ENCODE results near the gene FNDC3B.

The FNDC3B gene

DNA sequence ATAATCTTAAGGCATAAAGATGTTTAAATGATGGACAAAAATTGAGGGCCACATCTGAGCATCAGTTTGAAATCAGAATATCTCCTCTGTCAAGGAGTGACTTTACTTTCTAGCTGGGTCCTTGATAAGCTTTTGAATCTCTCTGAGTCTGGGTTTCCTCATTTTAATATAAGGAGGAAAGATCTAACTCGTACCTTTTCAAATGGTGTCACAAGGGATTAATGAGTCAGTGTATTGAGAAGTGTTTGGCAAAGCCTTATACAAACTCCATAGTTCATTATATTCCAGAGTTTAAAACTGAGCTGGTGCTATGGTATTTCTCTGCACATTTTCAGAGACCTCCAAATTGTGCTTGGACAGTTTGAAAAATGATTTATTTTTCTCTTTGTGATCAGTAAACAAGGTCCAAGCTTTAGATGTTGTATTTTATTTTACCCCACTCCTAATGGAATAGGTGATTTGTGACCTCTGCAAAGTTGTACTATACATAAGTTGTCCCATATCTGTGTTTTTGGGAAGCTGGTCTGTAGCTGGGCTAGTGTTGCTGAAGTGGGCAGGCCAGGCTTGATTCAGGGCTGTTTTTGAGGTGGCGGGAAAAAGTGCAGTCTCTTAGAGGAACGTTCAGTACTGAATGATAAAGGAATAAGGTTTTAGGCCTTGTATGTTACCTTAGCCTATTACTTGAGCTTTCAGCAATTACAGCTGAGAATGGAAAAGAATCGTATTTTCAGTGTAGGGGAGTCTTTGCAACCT lies 5.6 kb downstream of the FNDC3B start:
- H3K4me3 ChIP-seq (ENCODE audit: control insufficient read depth, low read depth, low read length) = no peak overlapping the region
- DNase-seq (ENCODE audit: low read depth) = no peak
- TF ChIP-seq, protein P1, sequence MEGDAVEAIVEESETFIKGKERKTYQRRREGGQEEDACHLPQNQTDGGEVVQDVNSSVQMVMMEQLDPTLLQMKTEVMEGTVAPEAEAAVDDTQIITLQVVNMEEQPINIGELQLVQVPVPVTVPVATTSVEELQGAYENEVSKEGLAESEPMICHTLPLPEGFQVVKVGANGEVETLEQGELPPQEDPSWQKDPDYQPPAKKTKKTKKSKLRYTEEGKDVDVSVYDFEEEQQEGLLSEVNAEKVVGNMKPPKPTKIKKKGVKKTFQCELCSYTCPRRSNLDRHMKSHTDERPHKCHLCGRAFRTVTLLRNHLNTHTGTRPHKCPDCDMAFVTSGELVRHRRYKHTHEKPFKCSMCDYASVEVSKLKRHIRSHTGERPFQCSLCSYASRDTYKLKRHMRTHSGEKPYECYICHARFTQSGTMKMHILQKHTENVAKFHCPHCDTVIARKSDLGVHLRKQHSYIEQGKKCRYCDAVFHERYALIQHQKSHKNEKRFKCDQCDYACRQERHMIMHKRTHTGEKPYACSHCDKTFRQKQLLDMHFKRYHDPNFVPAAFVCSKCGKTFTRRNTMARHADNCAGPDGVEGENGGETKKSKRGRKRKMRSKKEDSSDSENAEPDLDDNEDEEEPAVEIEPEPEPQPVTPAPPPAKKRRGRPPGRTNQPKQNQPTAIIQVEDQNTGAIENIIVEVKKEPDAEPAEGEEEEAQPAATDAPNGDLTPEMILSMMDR (conservative IDR thresholded peaks at IDR 0.05; ENCODE audit: control insufficient read depth, insufficient read depth, low read depth, low read length) = no peak

DNA sequence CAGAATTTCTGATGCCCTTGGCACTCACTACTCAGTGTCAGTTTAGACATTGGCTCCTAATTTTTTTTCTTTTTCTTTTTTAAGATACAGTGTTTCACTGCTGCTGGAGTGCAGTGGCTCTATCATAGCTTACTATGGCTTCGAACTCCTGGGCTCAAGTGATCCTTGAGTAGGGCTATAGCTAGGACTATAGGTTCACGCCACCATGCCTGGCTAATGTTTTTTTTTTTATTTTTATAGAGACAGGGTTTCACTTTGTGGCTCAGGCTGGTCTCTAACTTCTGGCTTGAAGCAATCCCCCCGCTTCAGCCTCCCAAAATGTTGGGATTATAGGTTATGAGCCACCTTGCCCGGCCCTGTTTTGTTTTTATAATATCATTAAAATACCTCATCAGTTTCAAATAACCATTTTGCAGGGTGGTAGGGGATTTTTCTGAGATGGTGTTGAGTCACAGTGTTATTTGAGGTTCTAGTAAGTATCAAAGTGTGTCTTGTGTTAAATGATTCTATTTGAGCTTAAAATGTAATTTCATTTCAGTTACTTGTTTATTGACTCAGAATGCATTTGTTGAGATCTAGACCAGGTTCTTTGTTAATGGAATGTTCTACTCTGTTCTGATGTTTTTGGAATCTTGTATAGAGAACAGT lies 7.0 kb downstream of the FNDC3B start:
- DNase-seq (ENCODE audit: low read depth) = no peak
- TF ChIP-seq, protein P1 (conservative IDR thresholded peaks at IDR 0.05; ENCODE audit: control insufficient read depth, insufficient read depth, low read depth, low read length) = no peak
- no peak overlapping the region for H3K4me3 ChIP-seq (ENCODE audit: control insufficient read depth, low read depth, low read length)

DNA sequence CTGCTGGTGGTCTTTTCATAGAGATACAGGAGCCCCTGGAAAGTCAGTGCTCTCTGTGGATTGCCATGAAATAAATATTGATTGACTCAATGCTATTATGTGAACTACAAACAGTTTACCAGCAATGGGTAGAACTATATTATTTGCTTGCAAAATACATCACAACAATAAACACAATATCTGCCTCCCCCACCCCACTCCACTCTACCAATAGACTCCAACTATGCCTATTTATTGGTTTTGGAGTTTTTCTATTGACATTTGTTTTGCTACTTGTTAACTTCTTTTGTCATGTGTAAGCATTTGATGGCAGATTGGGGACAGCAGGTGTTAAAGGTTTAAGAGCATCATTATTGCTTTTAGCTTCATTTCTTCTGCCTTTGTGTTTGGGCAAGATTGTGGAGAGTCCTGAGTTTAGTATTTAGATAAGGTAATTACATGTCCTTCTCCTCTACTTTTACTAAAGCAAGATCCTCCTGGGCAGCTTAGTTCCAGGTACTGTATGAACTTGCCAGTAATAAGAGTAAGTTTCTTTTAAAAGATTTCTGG lies 8.3 kb downstream of the FNDC3B start:
- DNase-seq (ENCODE audit: low read depth) = no peak
- TF ChIP-seq, protein P1 (conservative IDR thresholded peaks at IDR 0.05; ENCODE audit: control insufficient read depth, insufficient read depth, low read depth, low read length) = no peak
- no peak overlapping the region for H3K4me3 ChIP-seq (ENCODE audit: control insufficient read depth, low read depth, low read length)

DNA sequence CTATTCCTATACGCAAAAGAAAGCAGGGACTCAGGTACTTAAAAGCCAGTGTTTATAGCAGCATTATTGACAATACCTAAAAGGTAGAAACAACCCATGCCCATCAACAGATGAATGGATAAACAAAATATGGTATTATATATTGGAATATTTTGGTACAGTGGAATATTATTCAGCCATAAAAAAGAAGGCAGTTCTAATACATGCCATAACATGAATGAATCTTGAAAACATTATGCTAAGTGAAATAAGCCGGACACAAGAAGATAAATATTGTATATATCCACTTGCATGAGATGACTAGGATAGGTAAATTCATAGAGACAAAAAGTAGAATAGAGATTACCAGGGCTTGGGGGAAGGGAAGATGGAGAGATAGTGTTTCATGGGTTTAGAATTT lies 9.2 kb downstream of the FNDC3B start:
- no peak for DNase-seq (ENCODE audit: low read depth)
- TF ChIP-seq, protein P1 (conservative IDR thresholded peaks at IDR 0.05; ENCODE audit: control insufficient read depth, insufficient read depth, low read depth, low read length) = no peak
- no peak overlapping the region for H3K4me3 ChIP-seq (ENCODE audit: control insufficient read depth, low read depth, low read length)

DNA sequence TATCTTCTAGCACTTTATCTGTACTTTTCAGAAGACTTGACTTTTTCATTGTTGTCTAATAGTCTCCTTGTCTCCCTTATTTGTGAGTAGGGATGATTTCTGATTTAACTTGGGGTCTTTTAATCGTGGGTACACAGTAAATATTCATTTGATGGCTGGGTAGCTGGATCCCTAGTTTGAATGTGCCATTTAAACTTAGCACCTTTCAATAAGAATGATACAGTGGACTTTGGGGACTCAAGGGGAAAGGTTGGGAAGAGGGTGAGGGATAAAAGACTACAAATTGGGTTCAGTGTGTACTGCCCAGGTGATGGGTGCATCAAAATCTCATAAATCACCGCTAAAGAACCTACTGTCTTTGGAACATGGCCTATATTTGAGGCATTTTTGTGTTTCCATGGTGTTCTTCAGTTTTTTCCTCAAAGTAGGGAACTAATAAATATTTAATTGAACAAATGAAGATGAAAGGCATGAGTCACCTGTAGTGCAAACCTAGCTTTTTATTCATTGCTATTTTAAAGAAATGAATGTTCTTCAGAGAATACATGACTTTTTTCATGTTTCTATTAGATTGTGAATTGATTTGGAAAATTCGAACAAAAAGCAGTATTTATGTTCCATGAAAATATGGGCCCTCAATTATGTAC lies 12.1 kb downstream of the FNDC3B start:
- TF ChIP-seq, protein P1 (conservative IDR thresholded peaks at IDR 0.05; ENCODE audit: control insufficient read depth, insufficient read depth, low read depth, low read length) = no peak
- no peak for DNase-seq (ENCODE audit: low read depth)
- H3K4me3 ChIP-seq (ENCODE audit: control insufficient read depth, low read depth, low read length) = no peak overlapping the region

DNA sequence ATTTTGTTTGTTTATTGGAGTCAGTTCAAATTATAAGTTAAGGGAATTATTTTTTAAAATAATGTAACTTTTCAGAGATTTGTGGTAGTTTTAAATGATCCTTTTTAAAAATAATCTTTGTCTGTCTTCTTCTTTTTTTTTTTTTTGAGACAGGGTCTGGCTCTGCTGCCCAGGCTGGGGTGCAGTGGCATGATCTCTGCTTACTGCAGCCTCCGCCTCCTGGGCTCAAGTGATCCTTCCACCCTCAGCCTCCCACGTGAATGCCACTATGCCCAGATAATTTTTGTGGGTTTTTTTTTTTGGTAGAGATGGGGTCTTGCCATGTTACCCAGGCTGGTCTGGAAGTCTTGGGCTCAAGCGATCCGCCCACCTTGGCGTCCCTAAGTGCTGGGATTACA lies 12.6 kb downstream of the FNDC3B start:
- no peak for DNase-seq (ENCODE audit: low read depth)
- H3K4me3 ChIP-seq (ENCODE audit: control insufficient read depth, low read depth, low read length) = no peak overlapping the region
- TF ChIP-seq, protein P1 (conservative IDR thresholded peaks at IDR 0.05; ENCODE audit: control insufficient read depth, insufficient read depth, low read depth, low read length) = no peak

Measured in fibroblast of mammary gland (primary cell).